ENCODE results near the gene RAB39A. TPM values are rescaled to one million over a fixed set of nuclear protein-coding genes. Genes with fewer than 3 reads are reported as not detected.

Gene RAB39A
- total RNA-seq, 4 donors from 2014 or later, result 0.68 TPM; not detected in 3

DNA sequence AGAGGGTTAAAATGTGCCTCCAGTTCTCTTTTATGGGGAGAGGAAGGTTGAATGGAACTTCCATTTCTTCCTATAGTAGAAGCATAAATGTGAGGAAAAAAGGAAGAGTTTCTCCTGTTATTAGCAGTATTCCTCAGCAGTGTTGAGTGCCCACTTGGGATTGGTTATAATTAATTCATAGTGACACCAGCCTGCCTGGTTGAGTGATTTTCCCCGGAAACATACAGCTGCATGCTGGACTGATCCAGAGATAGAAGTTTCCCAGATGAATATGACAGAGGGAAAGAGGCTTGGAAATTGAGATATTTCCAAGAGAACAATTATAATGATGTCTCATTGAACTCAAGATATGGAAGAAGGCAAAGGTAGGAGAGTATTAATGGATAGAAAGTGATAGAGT, 28.3 kb downstream of the RAB39A start:
- no peak overlapping the region for H3K27ac ChIP-seq
- no peaks in the 10 kb centered on the region for H3K27me3 ChIP-seq
- peaks cover 0 to 6% (median 2%) of the 10 kb centered on the region in 4 donors for H3K4me1 ChIP-seq
- DNase-seq, result no peak
- no peaks in the 10 kb centered on the region for H3K9me3 ChIP-seq
- in situ Hi-C loops (cut with MboI; ENCODE audit: low pct_ligation_motif_present in 1 of 4, low pct_unique_long_range_greater_than_20kb in 1 of 4, low sequenced_read_pairs in 3 of 4), result no loop called here
- TF ChIP-seq EP300 (IDR thresholded peaks at IDR 0.05; ENCODE audit: low read depth) (no peak), POLR2A (IDR thresholded peaks at IDR 0.05) (no peak)
- TF ChIP-seq, protein P1, sequence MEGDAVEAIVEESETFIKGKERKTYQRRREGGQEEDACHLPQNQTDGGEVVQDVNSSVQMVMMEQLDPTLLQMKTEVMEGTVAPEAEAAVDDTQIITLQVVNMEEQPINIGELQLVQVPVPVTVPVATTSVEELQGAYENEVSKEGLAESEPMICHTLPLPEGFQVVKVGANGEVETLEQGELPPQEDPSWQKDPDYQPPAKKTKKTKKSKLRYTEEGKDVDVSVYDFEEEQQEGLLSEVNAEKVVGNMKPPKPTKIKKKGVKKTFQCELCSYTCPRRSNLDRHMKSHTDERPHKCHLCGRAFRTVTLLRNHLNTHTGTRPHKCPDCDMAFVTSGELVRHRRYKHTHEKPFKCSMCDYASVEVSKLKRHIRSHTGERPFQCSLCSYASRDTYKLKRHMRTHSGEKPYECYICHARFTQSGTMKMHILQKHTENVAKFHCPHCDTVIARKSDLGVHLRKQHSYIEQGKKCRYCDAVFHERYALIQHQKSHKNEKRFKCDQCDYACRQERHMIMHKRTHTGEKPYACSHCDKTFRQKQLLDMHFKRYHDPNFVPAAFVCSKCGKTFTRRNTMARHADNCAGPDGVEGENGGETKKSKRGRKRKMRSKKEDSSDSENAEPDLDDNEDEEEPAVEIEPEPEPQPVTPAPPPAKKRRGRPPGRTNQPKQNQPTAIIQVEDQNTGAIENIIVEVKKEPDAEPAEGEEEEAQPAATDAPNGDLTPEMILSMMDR (IDR thresholded peaks at IDR 0.05), result no peak
- intact Hi-C loops (cut with DNase I; ENCODE audit: low total_unique reads), result no loop called here
- 50 to 85% methylated on average over 1 of the region's 1 CpG for WGBS, 2 donors (ENCODE audit: low coverage in 1 of 2)
- H3K36me3 ChIP-seq, result no peaks in the 10 kb centered on the region
- no peak overlapping the region for H3K4me3 ChIP-seq

DNA sequence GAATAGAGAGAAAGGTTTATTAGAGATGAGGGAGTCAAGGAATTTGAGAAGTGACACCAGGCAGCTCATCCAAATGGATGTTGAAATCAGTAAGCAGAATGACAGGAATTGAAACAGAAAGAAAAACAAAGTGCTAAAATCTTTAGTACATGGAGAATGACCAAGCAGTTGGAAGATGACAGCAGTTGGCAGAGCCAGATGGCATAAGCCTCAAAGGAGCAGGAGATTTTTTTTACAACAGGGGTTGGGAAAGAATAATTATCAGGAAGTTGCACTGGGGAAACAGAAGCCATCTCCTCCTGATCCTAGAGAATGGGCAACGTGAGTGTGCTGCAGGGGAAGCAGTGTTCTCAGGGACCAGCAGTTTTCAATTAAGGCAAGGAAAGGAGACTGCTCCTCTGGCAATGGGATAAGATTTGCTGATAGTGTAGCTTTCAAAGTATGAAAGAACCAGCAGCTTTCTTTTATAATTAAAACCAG, 28.9 kb downstream of the RAB39A start:
- Histone ChIP-seq H3K4me1 (peaks cover 0 to 6% (median 2%) of the 10 kb centered on the region in 4 donors), H3K27ac (no peak overlapping the region), H3K36me3 (no peaks in the 10 kb centered on the region), H3K4me3 (no peak overlapping the region), H3K9me3 (no peaks in the 10 kb centered on the region), H3K27me3 (no peaks in the 10 kb centered on the region)
- in situ Hi-C loops (cut with MboI; ENCODE audit: low pct_ligation_motif_present in 1 of 4, low pct_unique_long_range_greater_than_20kb in 1 of 4, low sequenced_read_pairs in 3 of 4) (no loop called here), intact Hi-C loops (cut with DNase I; ENCODE audit: low total_unique reads) (no loop called here)
- no peak for TF ChIP-seq EP300 (IDR thresholded peaks at IDR 0.05; ENCODE audit: low read depth)
- no peak for TF ChIP-seq POLR2AphosphoS5 (IDR thresholded peaks at IDR 0.05)
- TF ChIP-seq, protein P1 (IDR thresholded peaks at IDR 0.05), result no peak
- TF ChIP-seq POLR2A (IDR thresholded peaks at IDR 0.05), result no peak
- 14% methylated on average over 1 of the region's 1 CpG for WGBS, 2 donors (ENCODE audit: low coverage in 1 of 2)
- DNase-seq, result no peak

DNA sequence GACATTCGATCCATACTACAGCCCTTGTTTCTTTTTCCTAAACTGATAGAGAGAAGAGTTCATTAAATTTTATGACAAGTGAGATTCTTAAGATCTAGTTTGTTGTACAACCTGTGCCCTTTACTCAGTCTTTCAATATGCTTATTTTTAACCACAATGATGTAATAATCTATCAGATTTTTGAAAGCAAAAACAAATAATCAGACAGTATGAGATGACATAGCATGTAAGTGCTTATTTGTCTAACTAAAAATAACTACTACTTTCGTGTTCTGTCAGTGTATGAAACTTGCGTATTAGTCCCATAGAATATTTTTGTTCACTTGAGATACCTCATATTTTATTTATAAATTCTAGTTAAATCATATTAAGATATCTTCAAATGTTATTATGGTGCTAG, 33.2 kb downstream of the RAB39A start:
- TF ChIP-seq POLR2AphosphoS5 (IDR thresholded peaks at IDR 0.05) (no peak), POLR2A (IDR thresholded peaks at IDR 0.05) (no peak), EP300 (IDR thresholded peaks at IDR 0.05; ENCODE audit: low read depth) (no peak)
- TF ChIP-seq, protein P1 (IDR thresholded peaks at IDR 0.05), result no peak
- Histone ChIP-seq H3K9me3 (no peaks in the 10 kb centered on the region), H3K4me3 (no peak overlapping the region), H3K27ac (no peak overlapping the region), H3K36me3 (no peaks in the 10 kb centered on the region), H3K4me1 (peaks cover 0 to 6% (median 2%) of the 10 kb centered on the region in 4 donors), H3K27me3 (no peaks in the 10 kb centered on the region)
- 72 to 79% methylated on average over 3 of the region's 3 CpGs for WGBS, 2 donors (ENCODE audit: low coverage in 1 of 2)
- in situ Hi-C loops (cut with MboI; ENCODE audit: low pct_ligation_motif_present in 1 of 4, low pct_unique_long_range_greater_than_20kb in 1 of 4, low sequenced_read_pairs in 3 of 4) (no loop called here), intact Hi-C loops (cut with DNase I; ENCODE audit: low total_unique reads) (no loop called here)
- no peak for DNase-seq

DNA sequence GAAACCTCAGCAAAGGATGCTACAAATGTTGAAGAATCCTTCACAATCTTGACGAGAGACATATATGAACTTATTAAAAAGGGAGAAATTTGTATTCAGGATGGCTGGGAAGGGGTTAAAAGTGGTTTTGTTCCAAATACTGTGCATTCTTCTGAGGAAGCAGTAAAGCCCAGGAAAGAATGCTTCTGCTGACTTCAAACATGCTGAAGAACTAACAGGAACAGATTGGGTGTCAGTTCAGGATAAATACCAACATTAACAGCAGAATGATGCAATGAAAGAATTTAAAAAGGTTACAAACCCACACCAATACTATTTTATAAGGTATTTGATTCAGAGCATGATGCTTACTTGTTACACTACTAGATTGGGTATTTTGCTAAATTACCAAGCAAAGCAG, 33.9 kb downstream of the RAB39A start:
- H3K9me3 ChIP-seq, result no peaks in the 10 kb centered on the region
- 57 to 74% methylated on average over 1 of the region's 1 CpG for WGBS, 2 donors (ENCODE audit: low coverage in 1 of 2)
- in situ Hi-C loops (cut with MboI; ENCODE audit: low pct_ligation_motif_present in 1 of 4, low pct_unique_long_range_greater_than_20kb in 1 of 4, low sequenced_read_pairs in 3 of 4) (no loop called here), intact Hi-C loops (cut with DNase I; ENCODE audit: low total_unique reads) (no loop called here)
- no peaks in the 10 kb centered on the region for H3K36me3 ChIP-seq
- H3K4me1 ChIP-seq, result peaks cover 0 to 3% (median under 1%) of the 10 kb centered on the region in 4 donors
- H3K27ac ChIP-seq, result no peak overlapping the region
- DNase-seq, result no peak
- H3K4me3 ChIP-seq, result no peak overlapping the region
- H3K27me3 ChIP-seq, result no peaks in the 10 kb centered on the region
- TF ChIP-seq EP300 (IDR thresholded peaks at IDR 0.05; ENCODE audit: low read depth) (no peak), POLR2A (IDR thresholded peaks at IDR 0.05) (no peak), POLR2AphosphoS5 (IDR thresholded peaks at IDR 0.05) (no peak)
- TF ChIP-seq, protein P1 (IDR thresholded peaks at IDR 0.05), result no peak

All from transverse colon (tissue), 4 donors.